HCEC 1CT (cell line): ENCODE measurements around the gene CD19.
A peak's percentile ranks its signal among the peaks of the same experiment; 100 is the strongest.
"Not testable (repeated sequence)": the region's sequence is repeated elsewhere in the genome, so short reads cannot be mapped to it uniquely, and the experiment has no call there.

Experiments used
- DNase-seq: peaks from one replicate; pipeline ENCODE4 v3.0.0-alpha.2; 2017

CD19 gene

DNA sequence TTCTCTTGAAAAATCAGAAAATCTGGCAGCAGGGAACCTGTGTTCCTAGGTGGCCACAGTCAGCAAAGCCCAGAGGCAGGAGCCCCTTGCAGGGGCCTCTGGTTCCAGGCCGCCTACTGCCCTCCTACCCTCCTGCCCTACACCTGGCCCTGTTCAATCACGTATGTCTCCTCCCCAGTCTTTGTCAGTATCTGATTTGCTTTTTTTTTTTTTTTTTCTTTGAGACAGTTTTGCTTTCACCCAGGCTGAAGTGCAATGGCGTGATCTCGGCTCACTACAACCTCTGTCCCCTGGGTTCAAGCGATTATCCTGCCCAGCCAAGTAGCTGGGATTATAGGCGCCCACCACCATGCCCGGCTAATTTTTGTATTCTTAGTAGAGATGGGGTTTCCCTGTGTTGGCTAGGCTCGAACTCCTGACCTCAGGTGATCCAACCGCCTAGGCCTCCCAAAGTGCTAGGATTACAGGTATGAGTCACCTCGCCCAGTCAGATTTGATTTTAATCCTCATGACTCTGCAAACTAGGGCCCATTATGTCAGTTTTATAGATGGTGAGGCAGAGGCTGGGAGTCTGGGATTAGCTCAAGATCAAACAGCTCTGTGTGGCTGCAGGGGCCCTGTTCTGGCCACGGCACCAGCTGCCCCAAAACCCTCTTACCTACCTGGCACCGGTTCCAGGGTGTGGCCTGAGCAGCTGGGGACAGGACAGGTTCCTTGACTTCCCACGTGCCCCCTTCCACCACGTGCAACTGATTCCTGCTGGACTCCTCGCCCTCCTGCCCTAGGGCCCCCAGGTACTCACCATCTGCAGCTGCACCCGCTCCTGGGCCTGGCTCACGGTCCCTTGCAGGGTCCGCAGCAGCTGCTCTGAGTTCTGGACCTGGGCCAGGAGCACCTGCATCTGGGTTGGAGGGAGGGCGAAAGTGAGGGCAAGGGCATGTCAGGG lies 21.4 kb upstream of the CD19 start:
- DNase-seq, result no peak

- no peak for DNase-seq
Measured at GRCh38 chr16:28912558-28912957, 19.2 kb upstream of the CD19 start.

DNA sequence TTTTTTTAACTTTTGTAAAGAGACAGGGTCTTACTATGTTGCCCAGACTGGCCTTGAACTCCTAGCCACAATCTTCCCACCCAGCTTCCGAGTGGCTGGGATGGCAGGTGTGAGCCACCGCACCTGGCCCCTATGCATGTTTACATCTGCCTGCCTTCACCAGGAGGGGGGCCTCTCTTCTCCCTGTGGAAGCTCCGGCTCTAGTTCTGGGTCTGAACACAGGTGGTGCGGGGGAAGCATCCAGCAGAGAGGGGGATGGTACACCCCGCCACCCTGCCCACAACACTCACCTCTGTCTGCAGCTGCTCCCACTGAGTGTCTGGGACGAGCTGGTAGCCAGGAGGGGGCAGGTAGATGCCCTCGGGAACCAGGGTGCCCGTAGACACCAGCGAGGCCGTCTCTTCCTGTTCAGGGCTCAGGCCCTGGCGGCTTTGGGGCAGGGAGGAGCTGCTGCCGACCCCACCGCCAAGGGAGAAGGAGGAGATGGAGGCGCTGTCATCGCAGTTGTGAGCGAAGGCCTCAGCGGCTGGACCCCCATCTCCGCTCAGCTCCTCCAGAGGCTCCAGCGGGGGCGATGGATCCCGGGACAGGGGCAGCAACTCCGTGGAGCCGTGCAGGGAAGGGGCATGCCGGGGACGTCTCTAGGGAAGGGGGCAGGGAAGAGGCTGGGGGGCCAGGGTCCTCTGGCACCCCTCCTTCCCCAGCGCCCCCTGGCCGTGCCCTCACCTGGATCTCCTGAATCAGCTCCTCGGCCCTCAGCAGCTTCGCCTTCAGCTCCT lies 17.6 kb upstream of the CD19 start:
- DNase-seq, result no peak

- DNase-seq, result peak; percentile 72
Measured at GRCh38 chr16:28915181-28915580, 16.6 kb upstream of the CD19 start.

GRCh38 chr16:28917095-28917494 lies 14.7 kb upstream of the CD19 start:
- no peak for DNase-seq

DNA sequence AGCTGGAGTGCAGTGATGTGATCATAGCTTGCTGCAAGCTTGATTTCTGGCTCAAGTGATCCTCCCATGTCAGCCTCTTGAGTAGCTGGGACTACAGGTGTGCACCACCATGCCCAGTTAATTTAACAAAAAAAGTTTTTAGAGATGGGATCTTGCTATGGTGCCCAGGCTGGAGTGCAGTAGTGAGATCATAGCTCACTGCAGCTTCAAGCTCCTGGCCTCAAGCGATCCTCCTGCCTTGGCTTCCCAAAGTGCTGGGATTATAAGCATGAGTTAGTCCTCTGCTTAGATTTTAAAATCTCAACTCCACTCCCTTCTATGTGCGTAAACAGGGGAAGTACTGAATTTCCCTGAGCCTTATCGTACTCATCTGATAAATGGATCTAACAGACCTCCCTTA lies 13.1 kb upstream of the CD19 start:
- no peak for DNase-seq

- DNase-seq, result no peak
Measured at GRCh38 chr16:28923231-28923587, 8.6 kb upstream of the CD19 start.

DNA sequence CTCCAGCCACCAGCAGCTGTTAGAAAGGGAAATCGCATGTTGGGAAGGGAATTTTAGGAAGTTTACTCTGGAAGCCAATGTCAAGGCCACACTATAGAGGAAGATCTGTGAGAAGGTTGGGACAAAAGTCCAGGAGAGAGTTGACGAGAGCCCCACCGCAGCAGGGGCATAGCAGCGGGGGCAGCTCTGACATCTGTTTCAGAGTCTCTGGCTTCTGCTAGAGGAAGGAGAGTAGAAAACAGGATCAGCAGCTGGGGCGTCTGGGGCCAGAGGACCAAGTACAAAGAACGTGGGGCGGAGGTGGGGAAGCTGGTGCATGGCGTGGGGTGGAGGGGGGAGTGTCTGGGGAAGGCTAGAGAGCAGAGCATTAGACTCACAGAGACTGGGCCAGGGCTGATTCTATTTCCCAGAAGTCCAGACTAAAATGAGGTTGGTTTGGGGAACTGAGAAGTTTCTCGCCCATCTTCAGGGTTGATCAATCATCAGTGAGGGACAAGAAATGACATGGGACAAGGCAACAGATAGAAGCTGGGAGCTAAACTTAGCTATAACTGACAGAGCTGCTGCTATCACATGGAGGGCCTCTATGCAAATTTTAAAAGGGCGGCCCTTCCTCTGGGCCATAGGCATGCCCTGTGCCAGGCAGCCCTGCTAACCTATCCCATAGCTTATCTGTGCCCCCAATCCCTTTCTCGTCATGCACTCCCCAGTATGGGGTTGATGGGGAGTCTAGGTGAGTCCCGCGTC lies 7.9 kb upstream of the CD19 start:
- DNase-seq, result no peak

DNA sequence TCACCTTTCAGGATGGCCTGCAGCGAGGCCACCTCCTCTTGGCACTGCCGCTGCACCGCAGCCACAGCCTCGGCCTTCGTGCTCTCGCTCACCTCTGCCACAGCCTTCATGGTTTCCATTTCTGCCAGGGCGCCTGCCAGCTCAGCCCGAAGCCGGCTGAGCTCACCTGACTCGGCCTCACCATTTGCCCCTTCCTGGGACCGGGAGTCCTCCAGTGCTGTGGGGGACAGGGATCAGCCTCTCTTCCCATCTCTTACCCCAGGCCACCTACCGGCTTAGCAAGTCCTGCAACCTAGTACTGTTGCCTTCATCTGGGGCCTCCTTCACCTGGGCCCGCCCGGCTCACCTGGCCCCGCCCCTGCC lies 7.4 kb upstream of the CD19 start:
- no peak for DNase-seq

- DNase-seq, result peak; percentile 82
Measured at GRCh38 chr16:28924762-28925385, 6.9 kb upstream of the CD19 start, which contains the start of gene RABEP2. Gene RABEP2 (minus strand): TSS chr16:28925238. CDS start chr16:28925163, 75 bp downstream.

GRCh38 chr16:28925386-28926228 lies 6.2 kb upstream of the CD19 start:
- DNase-seq, result peak; percentile 78

- not testable (repeated sequence) for DNase-seq
Measured at GRCh38 chr16:28926284-28926683, 5.5 kb upstream of the CD19 start.

GRCh38 chr16:28927815-28928214 lies 4.0 kb upstream of the CD19 start:
- DNase-seq, result no peak

GRCh38 chr16:28930203-28930602 lies 1.6 kb upstream of the CD19 start:
- no peak for DNase-seq

DNA sequence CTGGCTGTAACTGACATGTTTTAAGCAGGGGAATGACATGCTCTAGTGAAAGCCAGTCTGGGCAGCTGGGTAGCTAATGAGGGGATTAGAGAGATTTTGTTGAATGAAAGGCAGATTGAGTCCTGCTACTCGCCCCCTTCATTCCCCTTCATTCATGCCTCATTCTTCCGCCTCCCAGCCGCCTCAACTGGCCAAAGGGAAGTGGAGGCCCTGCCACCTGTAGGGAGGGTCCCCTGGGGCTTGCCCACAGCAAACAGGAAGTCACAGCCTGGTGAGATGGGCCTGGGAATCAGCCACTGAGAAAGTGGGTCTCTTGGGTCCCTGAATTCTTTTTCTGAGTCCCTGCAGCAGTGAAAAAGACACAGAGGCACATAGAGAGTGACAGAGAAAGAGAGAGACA lies 1.1 kb upstream of the CD19 start:
- DNase-seq, result no peak

DNA sequence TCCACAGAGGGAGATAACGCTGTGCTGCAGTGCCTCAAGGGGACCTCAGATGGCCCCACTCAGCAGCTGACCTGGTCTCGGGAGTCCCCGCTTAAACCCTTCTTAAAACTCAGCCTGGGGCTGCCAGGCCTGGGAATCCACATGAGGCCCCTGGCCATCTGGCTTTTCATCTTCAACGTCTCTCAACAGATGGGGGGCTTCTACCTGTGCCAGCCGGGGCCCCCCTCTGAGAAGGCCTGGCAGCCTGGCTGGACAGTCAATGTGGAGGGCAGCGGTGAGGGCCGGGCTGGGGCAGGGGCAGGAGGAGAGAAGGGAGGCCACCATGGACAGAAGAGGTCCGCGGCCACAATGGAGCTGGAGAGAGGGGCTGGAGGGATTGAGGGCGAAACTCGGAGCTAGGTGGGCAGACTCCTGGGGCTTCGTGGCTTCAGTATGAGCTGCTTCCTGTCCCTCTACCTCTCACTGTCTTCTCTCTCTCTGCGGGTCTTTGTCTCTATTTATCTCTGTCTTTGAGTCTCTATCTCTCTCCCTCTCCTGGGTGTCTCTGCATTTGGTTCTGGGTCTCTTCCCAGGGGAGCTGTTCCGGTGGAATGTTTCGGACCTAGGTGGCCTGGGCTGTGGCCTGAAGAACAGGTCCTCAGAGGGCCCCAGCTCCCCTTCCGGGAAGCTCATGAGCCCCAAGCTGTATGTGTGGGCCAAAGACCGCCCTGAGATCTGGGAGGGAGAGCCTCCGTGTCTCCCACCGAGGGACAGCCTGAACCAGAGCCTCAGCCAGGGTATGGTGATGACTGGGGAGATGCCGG lies 769 bp downstream of the CD19 start:
- no peak for DNase-seq

DNA sequence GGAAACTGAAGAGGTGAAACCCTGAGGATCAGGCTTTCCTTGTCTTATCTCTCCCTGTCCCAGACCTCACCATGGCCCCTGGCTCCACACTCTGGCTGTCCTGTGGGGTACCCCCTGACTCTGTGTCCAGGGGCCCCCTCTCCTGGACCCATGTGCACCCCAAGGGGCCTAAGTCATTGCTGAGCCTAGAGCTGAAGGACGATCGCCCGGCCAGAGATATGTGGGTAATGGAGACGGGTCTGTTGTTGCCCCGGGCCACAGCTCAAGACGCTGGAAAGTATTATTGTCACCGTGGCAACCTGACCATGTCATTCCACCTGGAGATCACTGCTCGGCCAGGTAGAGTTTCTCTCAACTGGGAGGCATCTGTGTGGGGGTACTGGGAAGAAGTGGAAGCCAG lies 1.4 kb downstream of the CD19 start:
- DNase-seq, result no peak

GRCh38 chr16:28935346-28935745 lies 3.6 kb downstream of the CD19 start:
- no peak for DNase-seq

DNA sequence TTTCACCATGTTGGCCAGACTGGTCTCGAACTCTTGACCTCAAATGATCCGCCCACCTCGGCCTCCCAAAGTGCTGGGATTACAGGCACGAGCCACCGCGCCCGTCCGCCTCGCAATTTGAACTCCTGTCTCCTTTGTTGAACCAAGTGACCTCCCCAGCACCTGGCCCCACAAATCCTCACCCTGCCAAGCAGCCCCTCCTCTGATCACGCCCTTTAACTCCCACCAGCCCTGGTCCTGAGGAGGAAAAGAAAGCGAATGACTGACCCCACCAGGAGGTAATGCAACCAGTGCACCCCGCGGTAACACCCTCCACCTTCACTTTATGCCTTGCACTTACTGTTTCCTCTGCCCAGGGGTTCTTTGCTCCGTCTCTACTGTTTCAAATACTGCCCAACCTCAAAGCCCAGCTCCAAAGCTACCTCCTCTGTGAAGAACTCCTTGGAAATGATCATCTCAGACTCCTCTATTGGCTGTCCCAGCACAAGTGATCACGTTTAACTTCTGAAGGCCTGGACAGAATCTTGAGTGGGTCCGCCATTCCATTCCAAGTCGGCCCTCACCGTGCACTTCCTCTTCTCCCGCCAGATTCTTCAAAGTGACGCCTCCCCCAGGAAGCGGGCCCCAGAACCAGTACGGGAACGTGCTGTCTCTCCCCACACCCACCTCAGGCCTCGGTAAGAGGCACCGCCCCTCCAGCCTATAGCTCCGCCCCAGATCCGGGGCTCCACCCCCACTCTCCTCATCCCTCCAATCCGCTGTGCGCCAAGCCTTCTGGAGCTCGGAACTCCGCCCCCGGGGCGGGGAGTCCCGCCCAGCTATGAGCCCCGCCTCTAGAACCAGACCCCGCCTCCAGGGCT lies 4.4 kb downstream of the CD19 start:
- DNase-seq, result peak; percentile 17

DNA sequence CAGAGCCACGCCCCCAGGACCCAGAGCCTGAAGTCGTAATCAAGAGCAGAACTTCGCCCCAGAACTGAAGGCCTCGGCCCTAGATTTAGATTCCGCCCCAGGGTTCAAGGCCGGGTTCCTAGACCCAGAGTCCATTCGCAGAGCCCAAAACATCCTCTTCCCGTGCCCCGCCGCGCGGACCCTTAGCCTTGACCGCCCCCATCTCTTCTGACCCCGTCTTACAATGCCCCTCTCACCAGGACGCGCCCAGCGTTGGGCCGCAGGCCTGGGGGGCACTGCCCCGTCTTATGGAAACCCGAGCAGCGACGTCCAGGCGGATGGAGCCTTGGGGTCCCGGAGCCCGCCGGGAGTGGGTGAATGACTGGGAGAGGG lies 5.0 kb downstream of the CD19 start:
- DNase-seq, result no peak
